Kidney (tissue), 14 donors: ENCODE results near the gene CNP. TPM values are rescaled to one million over a fixed set of nuclear protein-coding genes. Genes with fewer than 3 reads are reported as not detected.

Source experiments
- DNase-seq, 5 donors: peaks; one replicate each; pipeline ENCODE4 v3.0.0-alpha.2; 2013 to 2020
- FAIRE-seq: peaks from 2 replicates; lab custom pipeline; 2012; peaks lifted over from hg19 to GRCh38; lab: Jason Lieb, UNC
- H3K27ac ChIP-seq, 2 donors: one replicate each; pipeline ENCODE4 v1.7.0; 2013; ENCODE audit warnings: low read depth in 2 of 2, low read length in 2 of 2, inconsistent platforms in 1 of 2
- H3K27me3 ChIP-seq: one replicate; pipeline ENCODE4 v1.7.1; 2013; ENCODE audit warnings: low read length, inconsistent platforms; ENCODE audit not compliant: control insufficient read depth, insufficient read depth
- H3K36me3 ChIP-seq, 3 donors: one replicate each; pipeline versions ENCODE4 v1.7.0 to v1.7.1; 2013; ENCODE audit warnings: low read length in 3 of 3, control low read depth in 1 of 3, inconsistent platforms in 1 of 3; ENCODE audit not compliant: insufficient read depth in 3 of 3, control insufficient read depth in 2 of 3
- H3K4me1 ChIP-seq, 3 donors: one replicate each; pipeline versions ENCODE4 v1.7.0 to v1.7.1; 2013; ENCODE audit warnings: low read length in 3 of 3, inconsistent platforms in 1 of 3, low read depth in 1 of 3; ENCODE audit not compliant: control insufficient read depth in 2 of 3, insufficient read depth in 2 of 3
- H3K4me3 ChIP-seq, 3 donors: one replicate each; pipeline versions ENCODE4 v1.7.0 to v1.8.1; 2013; ENCODE audit warnings: low read length in 3 of 3, control low read depth in 1 of 3, inconsistent platforms in 1 of 3
- H3K9ac ChIP-seq, 3 donors: one replicate each; pipeline versions ENCODE4 v1.7.0 to v1.7.1; 2013; ENCODE audit warnings: low read length in 3 of 3, control low read depth in 1 of 3, inconsistent platforms in 1 of 3
- H3K9me3 ChIP-seq, 3 donors: one replicate each; pipeline versions ENCODE4 v1.7.0 to v1.7.1; 2013; ENCODE audit warnings: low read length in 3 of 3, control low read depth in 1 of 3, inconsistent platforms in 1 of 3; ENCODE audit not compliant: control insufficient read depth in 2 of 3, insufficient read depth in 1 of 3
- CTCF ChIP-seq: IDR thresholded peaks from 3 replicates; pipeline ENCODE4 v1.5.1; 2012; ENCODE audit warnings: mild to moderate bottlenecking, moderate library complexity, borderline replicate concordance; ENCODE audit not compliant: insufficient read depth; ENCODE audit errors: extremely low read depth
- intact Hi-C: fragments of 100-400 bp; cut with DNase I; formaldehyde crosslinking; loops from one replicate; pipeline ENCODE4 v1.11.1; 2022
- polyA plus RNA-seq: library from polyadenylated mRNA; stranded (reverse); fragments of 350-450 nt; fragmentation: Illumina TruSeq; extraction: RNeasy Lipid Tissue Mini Kit (QIAGEN cat#74804); gene quantifications from one replicate; pipeline ENCODE4 v1.2.3, GENCODE V29; 2014; ENCODE audit warnings: low read depth, low replicate concordance; ENCODE audit not compliant: insufficient read depth
- total RNA-seq: library from RNA; stranded (reverse); fragmentation: NEBNext Ultra II Directional; extraction: Animal tissue kit (Norgen Biotek cat#: 25700); gene quantifications from one replicate; pipeline ENCODE4 v1.2.1, GENCODE V29; 2021
- donor health status: control.
- donor health status: control.
- donor health status: control.
- donor health status: control.
- donor health status: control.
- donor health status: DM: yes; HTN: yes; CAD: no.
- donor health status: Normal renal cell carcinoma (clear cell type).

Gene CNP
- total and polyA plus RNA-seq, 2 donors from 2014 or later: 64.0 to 87.5 TPM

DNA sequence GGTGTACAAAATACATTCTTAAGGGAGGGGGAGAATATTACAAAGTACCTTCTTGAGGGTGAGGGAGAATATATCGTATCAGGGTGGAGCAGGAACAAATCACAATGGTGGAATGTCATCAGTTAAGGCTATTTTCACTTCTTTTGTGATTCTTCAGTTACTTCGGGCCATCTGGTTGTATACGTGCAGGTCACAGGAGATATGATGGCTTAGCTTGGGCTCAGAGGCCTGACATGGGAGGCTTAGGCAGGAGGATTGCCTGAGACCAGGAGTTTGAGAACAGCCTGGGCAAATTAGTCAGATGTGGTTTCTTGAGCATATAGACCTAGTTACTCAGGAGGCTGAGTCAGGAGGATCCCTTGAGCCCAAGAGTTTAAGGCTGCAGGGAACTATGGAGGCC, 23.1 kb upstream of the CNP start:
- H3K27me3 ChIP-seq: no peaks in the 10 kb centered on the region
- H3K27ac ChIP-seq: no peak overlapping the region
- no peak overlapping the region for H3K4me3 ChIP-seq
- FAIRE-seq (no peak), DNase-seq (no peak)
- peaks cover 0 to 11% (median 5%) of the 10 kb centered on the region in 3 donors for H3K4me1 ChIP-seq
- TF ChIP-seq CTCF: no peak
- no peak overlapping the region for H3K9ac ChIP-seq
- H3K36me3 ChIP-seq: no peaks in the 10 kb centered on the region
- intact Hi-C loops: no loop called here
- H3K9me3 ChIP-seq: no peaks in the 10 kb centered on the region

DNA sequence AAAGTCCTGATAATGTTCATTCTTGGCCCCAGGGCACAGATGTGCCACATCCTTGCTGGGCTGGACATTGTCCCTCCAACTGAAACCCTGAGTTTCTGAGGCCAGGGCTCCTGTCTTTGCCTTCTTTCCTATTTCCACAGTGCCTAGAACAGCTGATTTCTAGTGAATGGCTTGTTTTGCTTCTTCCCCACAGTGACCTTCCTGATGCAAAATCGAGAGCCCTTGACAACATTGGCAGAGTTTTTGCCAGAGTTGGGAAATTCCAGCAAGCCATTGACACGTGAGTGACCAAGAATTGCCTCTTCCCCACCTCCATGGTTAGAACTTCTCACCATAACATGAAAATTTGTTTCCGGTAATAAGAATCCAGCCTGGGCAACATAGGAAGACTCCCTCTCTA, 21.7 kb upstream of the CNP start:
- no peaks in the 10 kb centered on the region for H3K27me3 ChIP-seq
- no peak overlapping the region for H3K4me3 ChIP-seq
- no peak for DNase-seq
- TF ChIP-seq CTCF: no peak
- no peak for FAIRE-seq
- peaks cover 0 to 5% (median 2%) of the 10 kb centered on the region in 3 donors for H3K4me1 ChIP-seq
- H3K27ac ChIP-seq: no peak overlapping the region
- no peak overlapping the region for H3K9ac ChIP-seq
- H3K9me3 ChIP-seq: no peaks in the 10 kb centered on the region
- intact Hi-C loops: no loop called here
- peaks cover 0 to 2% (median 2%) of the 10 kb centered on the region in 3 donors for H3K36me3 ChIP-seq

DNA sequence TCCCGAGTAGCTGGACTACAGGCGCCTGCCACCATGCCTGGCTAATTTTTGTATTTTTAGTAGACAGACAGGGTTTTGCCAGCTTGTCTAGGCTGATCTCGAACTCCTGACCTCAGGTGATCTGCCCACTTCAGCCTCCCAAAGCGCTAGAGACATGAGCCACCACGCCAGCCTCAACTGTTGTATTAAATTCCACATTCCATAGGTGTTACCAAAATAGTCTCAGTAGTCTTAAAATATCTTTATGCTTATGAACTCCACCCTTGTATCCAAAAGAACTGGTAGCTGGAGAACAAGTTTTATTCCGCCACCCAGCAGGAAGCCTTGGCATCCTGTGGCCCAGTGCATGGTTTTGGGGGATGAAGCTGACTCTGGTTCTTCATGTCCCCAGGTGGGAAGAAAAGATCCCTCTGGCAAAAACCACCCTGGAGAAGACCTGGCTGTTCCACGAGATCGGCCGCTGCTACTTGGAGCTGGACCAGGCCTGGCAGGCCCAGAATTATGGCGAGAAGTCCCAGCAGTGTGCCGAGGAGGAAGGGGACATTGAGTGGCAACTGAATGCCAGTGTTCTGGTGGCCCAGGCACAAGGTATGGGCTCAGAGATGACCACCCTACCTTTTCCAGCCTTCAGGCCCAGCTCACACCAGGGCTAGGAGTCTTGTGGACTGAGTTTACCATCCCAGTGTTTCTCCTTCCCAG, 17.7 kb upstream of the CNP start:
- no peak for FAIRE-seq
- TF ChIP-seq CTCF: no peak
- Histone ChIP-seq H3K36me3 (peaks cover 0 to 2% (median 2%) of the 10 kb centered on the region in 3 donors), H3K27ac (no peak overlapping the region), H3K9ac (no peak overlapping the region), H3K4me3 (no peak overlapping the region), H3K4me1 (peaks cover 0 to 5% (median 0%) of the 10 kb centered on the region in 3 donors), H3K27me3 (no peaks in the 10 kb centered on the region), H3K9me3 (no peaks in the 10 kb centered on the region)
- DNase-seq: no peak
- intact Hi-C loops: no loop called here

DNA sequence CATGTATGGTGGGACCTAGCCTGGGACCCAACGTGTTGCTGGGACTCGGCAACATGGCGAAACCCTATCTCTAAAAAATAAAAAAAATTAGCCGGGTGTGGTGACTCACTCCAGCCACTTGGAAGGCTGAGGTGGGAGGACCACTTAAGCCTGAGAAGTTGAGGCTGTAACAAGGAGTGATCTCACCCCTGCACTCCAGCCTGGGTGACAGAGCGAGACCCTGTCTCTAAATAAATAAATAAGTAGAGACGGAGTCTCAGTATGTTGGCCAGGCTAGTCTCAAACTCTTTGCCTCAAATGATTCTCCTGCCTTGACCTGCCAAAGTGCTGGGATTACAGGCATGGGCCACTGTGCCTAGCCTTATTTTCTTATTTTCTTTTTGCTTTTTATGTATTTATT, 10.1 kb upstream of the CNP start:
- H3K4me3 ChIP-seq: no peak overlapping the region
- H3K27me3 ChIP-seq: no peaks in the 10 kb centered on the region
- H3K27ac ChIP-seq: no peak overlapping the region
- DNase-seq (no peak), FAIRE-seq (no peak)
- intact Hi-C loops: no loop called here
- H3K9ac ChIP-seq: no peak overlapping the region
- H3K9me3 ChIP-seq: no peaks in the 10 kb centered on the region
- H3K36me3 ChIP-seq: peaks cover 0 to 3% (median 0%) of the 10 kb centered on the region in 3 donors
- no peak for TF ChIP-seq CTCF
- H3K4me1 ChIP-seq: peaks cover 0 to 3% (median 0%) of the 10 kb centered on the region in 3 donors
